CMK (cell line): ENCODE measurements around the gene IMMP2L.
"Not testable (repeated sequence)": the region's sequence is repeated elsewhere in the genome, so short reads cannot be mapped to it uniquely, and the experiment has no call there.

Source experiments
- DNase-seq: peaks from one replicate; pipeline ENCODE4 v3.0.0-alpha.2; 2010; ENCODE audit warnings: low read depth

IMMP2L gene

GRCh38 chr7:111329367-111330234, 232.7 kb downstream of the IMMP2L start:
- DNase-seq = no peak

DNA sequence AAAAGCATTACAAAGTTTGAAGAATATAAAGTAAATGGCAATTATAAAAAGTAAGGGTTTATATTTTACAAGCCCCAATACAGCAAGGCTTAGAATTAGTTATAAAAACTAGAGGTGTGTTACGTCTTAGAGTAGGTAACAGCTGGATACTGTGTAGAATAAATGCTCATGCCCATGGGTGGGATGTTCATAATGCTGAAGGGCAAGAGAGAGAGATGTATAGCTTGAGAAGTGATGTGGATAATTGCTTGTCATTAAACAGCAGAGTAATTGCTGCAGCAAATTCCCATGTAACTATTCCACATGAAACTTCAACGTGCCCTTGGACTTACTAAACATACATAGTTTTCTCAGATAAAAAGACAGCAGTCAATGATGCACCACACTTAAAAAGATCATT, 233.8 kb downstream of the IMMP2L start:
- no peak for DNase-seq

- DNase-seq = no peak
These were observed 237.5 kb downstream of the IMMP2L start for GRCh38 chr7:111324776-111325175.

GRCh38 chr7:111324228-111324627, 238.1 kb downstream of the IMMP2L start:
- no peak for DNase-seq

GRCh38 chr7:111323670-111324069, 238.6 kb downstream of the IMMP2L start:
- not testable (repeated sequence) for DNase-seq

DNA sequence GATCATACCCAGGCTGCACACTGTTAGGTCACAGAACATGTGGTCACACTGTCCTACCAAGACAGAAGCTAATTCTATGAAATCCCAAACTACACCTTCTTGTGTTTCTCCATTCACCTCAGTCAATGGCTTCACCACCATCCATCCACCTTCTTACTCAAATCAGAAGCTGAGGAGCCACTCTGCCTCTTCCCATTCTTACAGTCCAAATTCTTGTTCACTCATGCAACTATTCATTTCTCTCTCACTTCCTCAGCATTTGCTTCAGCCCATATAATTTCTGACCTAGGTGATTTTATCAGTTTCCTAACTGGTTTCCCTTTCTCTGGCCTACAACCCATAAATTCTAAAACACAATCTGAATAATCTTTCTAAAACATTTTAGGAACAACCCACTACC, 242.2 kb downstream of the IMMP2L start:
- DNase-seq = no peak

- DNase-seq = no peak
These were observed 249.3 kb downstream of the IMMP2L start for GRCh38 chr7:111312966-111313365.

GRCh38 chr7:111308691-111309090, 253.6 kb downstream of the IMMP2L start:
- DNase-seq = no peak

- DNase-seq = no peak
These were observed 260.4 kb downstream of the IMMP2L start for GRCh38 chr7:111301891-111302290.

- DNase-seq = no peak
These were observed 267.8 kb downstream of the IMMP2L start for GRCh38 chr7:111294494-111294893.

GRCh38 chr7:111292026-111292470, 270.2 kb downstream of the IMMP2L start:
- no peak for DNase-seq

- no peak for DNase-seq
These were observed 271.3 kb downstream of the IMMP2L start for GRCh38 chr7:111290982-111291381.

DNA sequence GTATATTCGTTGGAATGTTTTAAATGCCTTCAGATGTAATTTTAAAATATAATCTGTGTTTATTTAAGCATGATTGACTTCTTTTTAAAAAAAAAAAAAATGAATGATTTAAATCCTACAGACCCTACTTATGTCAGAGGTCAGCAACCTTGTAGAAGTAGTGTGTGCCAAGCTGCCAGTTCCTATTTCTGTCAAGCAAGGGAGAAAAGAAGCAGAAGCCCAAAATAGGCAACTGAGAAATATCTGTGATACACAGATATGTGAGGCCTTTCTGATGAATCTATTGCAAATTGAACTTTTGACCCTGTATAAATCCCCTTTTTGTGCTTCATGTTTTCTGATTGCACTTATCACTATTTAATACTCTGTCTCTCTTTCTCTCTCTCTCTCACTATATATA, 271.9 kb downstream of the IMMP2L start:
- DNase-seq = no peak

DNA sequence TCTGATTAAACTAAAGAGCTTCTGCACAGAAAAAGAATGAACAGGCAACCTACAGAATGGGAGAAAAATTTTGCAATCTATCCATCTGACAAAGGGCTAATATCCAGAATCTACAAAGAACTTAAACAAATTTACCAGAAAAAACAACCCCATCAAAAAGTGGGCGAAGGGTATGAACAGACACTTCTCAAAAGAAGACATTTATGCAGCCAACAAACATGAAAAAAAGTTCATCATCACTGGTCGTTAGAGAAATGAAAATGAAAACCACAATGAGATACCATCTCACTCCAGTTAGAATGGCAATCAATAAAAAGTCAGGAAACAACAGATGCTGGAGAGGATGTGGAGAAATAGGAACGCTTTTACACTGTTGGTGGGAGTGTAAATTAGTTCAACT, 273.9 kb downstream of the IMMP2L start:
- not testable (repeated sequence) for DNase-seq

GRCh38 chr7:111282626-111283025, 279.7 kb downstream of the IMMP2L start:
- no peak for DNase-seq

DNA sequence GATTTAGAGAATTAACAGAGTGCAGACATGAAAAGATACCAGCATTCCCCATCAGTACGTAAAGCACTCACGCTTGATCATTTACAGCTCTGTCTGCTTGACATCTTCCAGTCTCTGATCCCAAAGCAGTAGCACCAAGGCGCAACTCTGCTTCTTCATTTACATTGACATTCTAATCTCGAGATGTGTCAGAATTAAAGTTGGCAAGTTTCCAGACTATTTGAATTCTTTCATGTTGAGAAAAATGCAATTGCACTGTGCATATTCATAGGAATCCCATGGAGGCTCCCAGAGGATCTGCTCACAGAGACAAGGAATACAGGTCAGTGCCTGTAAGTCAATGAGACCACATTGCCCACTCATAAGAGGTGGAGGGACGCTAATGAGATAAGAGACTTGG, 287.4 kb downstream of the IMMP2L start:
- no peak for DNase-seq

- no peak for DNase-seq
These were observed 290.2 kb downstream of the IMMP2L start for GRCh38 chr7:111272092-111272491.

DNA sequence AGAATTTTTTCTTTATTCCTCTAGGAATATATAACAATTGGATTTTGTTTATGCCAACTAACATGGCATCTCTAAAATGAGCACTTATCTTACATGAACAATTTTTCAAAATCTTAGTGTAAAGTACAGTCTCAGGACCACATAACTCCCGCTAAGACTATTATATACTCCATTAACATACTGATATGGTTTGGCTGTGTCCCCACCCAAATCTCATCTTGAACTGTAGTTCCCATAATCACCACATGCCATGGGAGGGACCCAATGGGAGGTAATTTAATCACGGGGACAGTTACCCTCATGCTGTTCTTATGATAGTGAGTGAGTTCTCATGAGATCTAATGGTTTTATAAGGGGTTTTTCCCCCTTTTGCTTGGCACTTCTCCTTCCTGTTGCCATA, 291.5 kb downstream of the IMMP2L start:
- DNase-seq = not testable (repeated sequence)

DNA sequence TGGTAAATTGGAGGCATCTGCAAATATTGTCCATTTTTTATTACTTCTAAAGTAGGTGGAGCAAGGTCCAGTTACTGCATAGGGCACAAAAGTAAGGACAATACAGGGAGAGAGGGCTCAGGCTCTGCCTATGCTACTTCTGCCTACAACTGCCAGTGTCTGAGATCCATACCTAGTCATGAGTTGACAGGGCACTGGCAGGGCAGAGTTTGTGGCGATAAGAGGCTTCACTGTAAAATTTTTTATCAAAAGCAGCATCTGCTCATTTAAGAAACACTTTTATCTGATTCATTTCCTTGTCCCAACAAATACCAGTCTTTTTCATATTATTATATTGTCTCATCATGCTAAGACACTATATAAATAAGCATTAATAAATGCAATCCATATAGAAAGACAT, 293.4 kb downstream of the IMMP2L start:
- DNase-seq = no peak

GRCh38 chr7:111266613-111267012, 295.7 kb downstream of the IMMP2L start:
- no peak for DNase-seq

DNA sequence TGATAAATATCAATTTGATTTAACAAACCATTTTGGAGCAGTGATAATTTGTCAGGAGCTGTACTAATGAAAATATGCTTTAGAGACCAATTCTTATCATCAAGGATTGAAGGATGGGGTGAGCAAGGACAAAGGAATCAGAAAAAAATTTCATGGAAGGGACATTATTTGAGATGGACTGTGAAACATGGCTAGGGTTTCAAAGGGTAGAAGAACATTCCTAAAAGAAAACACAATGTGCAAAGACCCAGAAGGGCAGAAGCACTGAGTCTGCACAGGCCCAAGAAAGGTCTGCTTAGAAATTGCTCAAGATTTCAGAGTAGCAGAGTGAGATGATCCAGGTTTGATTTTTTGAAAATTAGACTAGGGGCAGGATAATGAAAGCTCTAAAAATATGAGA, 296.9 kb downstream of the IMMP2L start:
- no peak for DNase-seq

GRCh38 chr7:111264981-111265380, 297.3 kb downstream of the IMMP2L start:
- DNase-seq = no peak

- DNase-seq = no peak
These were observed 298.0 kb downstream of the IMMP2L start for GRCh38 chr7:111264111-111264868.
